HepG2 (cell line): Measurements from ENCODE around the gene CBFA2T2. TPM values are rescaled to one million over a fixed set of nuclear protein-coding genes. Genes with fewer than 3 reads are reported as not detected.

Experiments
- ATAC-seq: fragments of 200-7000 bp; cut with Tn5 transposase; 3 replicates; pipeline ENCODE4 v1.9.1; 2020; ENCODE audit warnings: mild to moderate bottlenecking, moderate library complexity
- BruUV-seq: library from RNA; stranded (reverse); fragments of 400-500 nt; replicated peaks from 2 replicates; lab custom pipeline; 2021; lab: Mats Ljungman, UMichigan
- CTCF ChIA-PET: fragments of 300-600 bp; formaldehyde crosslinking; extraction: SDS; loops from one replicate; lab custom pipeline; 2021; ENCODE audit warnings: low total read pairs, inconsistent platforms, low intra/inter-chr PET ratio; lab: Yijun Ruan, JAX
- POLR2A ChIA-PET: fragments of 350-600 bp; sonication (Branson Sonifier 250); formaldehyde crosslinking; loops from one replicate; lab custom pipeline; 2020; ENCODE audit warnings: antibody characterized with exemption, inconsistent platforms; lab: Yijun Ruan, JAX
- DNase-seq: peaks from one replicate; pipeline ENCODE4 v3.0.0-alpha.2; 2015; ENCODE audit warnings: low spot score
- FAIRE-seq: peaks from 3 replicates; lab custom pipeline; 2011; peaks lifted over from hg19 to GRCh38; lab: Jason Lieb, UNC
- H2AFZ ChIP-seq: one replicate; pipeline ENCODE4 v1.6.1; 2011; ENCODE audit warnings: low read length, inconsistent platforms
- H3K27ac ChIP-seq: fragments of 300-600 bp; 3 replicates; pipeline ENCODE4 v1.8.0; 2011; ENCODE audit warnings: mixed run types, mild to moderate bottlenecking, mixed read lengths, low read length, inconsistent platforms; ENCODE audit not compliant: insufficient read depth; ENCODE audit errors: extremely low read length
- H3K27me3 ChIP-seq, 2 experiments: fragments of 200-600 bp in 1 of 2; 2 replicates in 1 of 2; 3 replicates in 1 of 2; pipeline versions ENCODE4 v1.6.0 to v1.8.0; 2011; ENCODE audit warnings: low read length in 2 of 2, mild to moderate bottlenecking in 2 of 2, moderate library complexity in 2 of 2, inconsistent platforms in 1 of 2; ENCODE audit not compliant: insufficient read depth in 2 of 2, control insufficient read depth in 1 of 2
- H3K36me3 ChIP-seq, 2 experiments: fragments of 200-600 bp in 1 of 2; replicated peaks in 1 of 2; 2 replicates in 1 of 2; 3 replicates in 1 of 2; pipeline versions ENCODE4 v1.5.1 to v1.8.0; 2011; ENCODE audit warnings: low read length in 2 of 2, inconsistent platforms in 1 of 2; ENCODE audit not compliant: insufficient read depth in 2 of 2, control insufficient read depth in 1 of 2
- H3K4me1 ChIP-seq: 2 replicates; pipeline ENCODE4 v1.5.1; 2012; ENCODE audit warnings: low read length, inconsistent platforms; ENCODE audit not compliant: insufficient read depth
- H3K4me2 ChIP-seq: 2 replicates; pipeline ENCODE4 v1.6.0; 2011; ENCODE audit warnings: low read depth, low read length, inconsistent platforms
- H3K4me3 ChIP-seq, 3 experiments: fragments of 200-600 bp in 1 of 3; sonication (generic), shearing (Covaris generic) in 1 of 3; replicated peaks in 1 of 3; 2 replicates each; pipeline ENCODE4 v1.5.1; 2011 to 2016; ENCODE audit warnings: low read length in 3 of 3, inconsistent platforms in 2 of 3, low read depth in 2 of 3, mild to moderate bottlenecking in 2 of 3, control low read depth in 1 of 3, mixed read lengths in 1 of 3; ENCODE audit not compliant: insufficient read depth in 1 of 3
- H3K79me2 ChIP-seq: one replicate; pipeline ENCODE4 v1.6.1; 2011; ENCODE audit warnings: low read length, inconsistent platforms; ENCODE audit not compliant: insufficient read depth
- H3K9ac ChIP-seq: 2 replicates; pipeline ENCODE4 v1.6.0; 2011; ENCODE audit warnings: mild to moderate bottlenecking, low read depth, low read length, inconsistent platforms; ENCODE audit not compliant: insufficient read depth
- H3K9me3 ChIP-seq: 2 replicates; pipeline ENCODE4 v1.5.1; 2012; ENCODE audit warnings: mild to moderate bottlenecking, low read length
- H4K20me1 ChIP-seq: 2 replicates; pipeline ENCODE4 v1.6.0; 2011; ENCODE audit warnings: inconsistent platforms, mild to moderate bottlenecking, low read length, moderate library complexity; ENCODE audit not compliant: insufficient read depth
- ELF1 ChIP-seq: sonication (generic); formaldehyde crosslinking; IDR thresholded peaks from 2 replicates; pipeline ENCODE4 v1.4.0; 2020; ENCODE audit warnings: missing genetic modification reagents
- ETV6 ChIP-seq: sonication (generic); formaldehyde crosslinking; conservative IDR thresholded peaks from 2 replicates; pipeline ENCODE4 v1.4.0; 2020; ENCODE audit warnings: missing genetic modification reagents
- FOXO4 ChIP-seq: sonication (generic); formaldehyde crosslinking; conservative IDR thresholded peaks from 2 replicates; pipeline ENCODE4 v1.8.1; 2023; ENCODE audit warnings: missing genetic modification reagents
- GMEB2 ChIP-seq: IDR thresholded peaks from 2 replicates; pipeline ENCODE4 v1.6.1; 2016; ENCODE audit warnings: missing biosample characterization, missing genetic modification reagents, low read depth
- MAFK ChIP-seq, 2 experiments: IDR thresholded peaks in 1 of 2; conservative IDR thresholded peaks in 1 of 2; 2 replicates each; pipeline ENCODE4 v1.6.1; 2011; ENCODE audit warnings: improper control_type of control experiment in 2 of 2, low read length in 2 of 2
- NFATC3 ChIP-seq: sonication (generic); formaldehyde crosslinking; IDR thresholded peaks from 2 replicates; pipeline ENCODE4 v1.5.1; 2020; ENCODE audit warnings: mild to moderate bottlenecking, missing genetic modification reagents
- ZFP1 ChIP-seq: IDR thresholded peaks from 2 replicates; pipeline ENCODE4 v1.6.1; 2016
- ZFP36L1 ChIP-seq: sonication (generic); formaldehyde crosslinking; IDR thresholded peaks from 2 replicates; pipeline ENCODE4 v1.8.0; 2022; ENCODE audit warnings: mild to moderate bottlenecking, missing genetic modification reagents, moderate library complexity
- ZHX2 ChIP-seq, 2 experiments: sonication (generic) in 1 of 2; formaldehyde crosslinking in 1 of 2; IDR thresholded peaks; 2 replicates each; pipeline versions ENCODE4 v1.6.1 to v1.9.0; 2014 to 2022; ENCODE audit warnings: antibody characterized with exemption in 1 of 2, borderline replicate concordance in 1 of 2, inconsistent platforms in 1 of 2, low read depth in 1 of 2, missing genetic modification reagents in 1 of 2
- ZNF224 ChIP-seq: sonication (generic); formaldehyde crosslinking; IDR thresholded peaks from 2 replicates; pipeline ENCODE4 v1.5.0; 2020; ENCODE audit warnings: mild to moderate bottlenecking, missing genetic modification reagents
- ZNF282 ChIP-seq: fragments of 450-650 bp; IDR thresholded peaks from 2 replicates; pipeline ENCODE4 v1.6.1; 2018; ENCODE audit not compliant: partially characterized antibody
- ZNF317 ChIP-seq: sonication (generic); formaldehyde crosslinking; IDR thresholded peaks from 2 replicates; pipeline ENCODE4 v1.5.0; 2020; ENCODE audit warnings: mild to moderate bottlenecking, missing genetic modification reagents
- ZNF337 ChIP-seq: sonication (generic); formaldehyde crosslinking; IDR thresholded peaks from 2 replicates; pipeline ENCODE4 v1.5.1; 2020; ENCODE audit warnings: missing genetic modification reagents, low read depth, mild to moderate bottlenecking, borderline replicate concordance
- ZNF644 ChIP-seq: IDR thresholded peaks from 2 replicates; pipeline ENCODE4 v1.6.1; 2016; ENCODE audit warnings: low read depth
- WGBS: methylation state at CpG from one replicate; pipeline ENCODE4 v1.1.6; 2017; ENCODE audit warnings: low lambda C conversion rate; 5-methylcytosine and 5-hydroxymethylcytosine counted together
- in situ Hi-C: cut with HindIII; loops from 2 replicates; pipeline ENCODE4 v1.10.0; 2017; ENCODE audit warnings: low pct_unique_long_range_greater_than_20kb; ENCODE audit not compliant: extremely low pct_ligation_motif_present
- intact Hi-C: fragments of 100-400 bp; cut with micrococcal nuclease; formaldehyde crosslinking; loops from one replicate; pipeline ENCODE4 v1.10.0; 2022; ENCODE audit not compliant: unreplicated experiment
- polyA plus RNA-seq, 8 experiments: library from polyadenylated mRNA; depleted of rRNA in 3 of 8; stranded (reverse) in 7 of 8; unstranded in 1 of 8; fragments of >200 nt; fragmentation: Illumina TruSeq in 4 of 8; extraction: Trizol in 4 of 8; gene quantifications; 2 replicates each; pipeline versions ENCODE4 v1.2.1 to v1.2.3, GENCODE V29; 2011 to 2016; ENCODE audit warnings: low read depth in 4 of 8, missing spikeins in 1 of 8, mixed read lengths in 1 of 8; ENCODE audit not compliant: insufficient read depth in 1 of 8
- total RNA-seq, 5 experiments: library from RNA; depleted of rRNA; stranded (reverse); fragments of >200 nt; fragmentation: Illumina TruSeq; extraction: Trizol; gene quantifications; 2 replicates each; pipeline ENCODE4 v1.2.3, GENCODE V29; 2016; ENCODE audit warnings: low read depth in 1 of 5

CBFA2T2 gene
- total and polyA plus RNA-seq, 2 of the 13 experiments (the other 11 are each of a cell fraction or from before 2014, with no cell fraction given), result 6.3 to 21.2 TPM

- TF ChIP-seq ZNF337 (CRISPR knock-in tag) (no peak), ZFP36L1 (CRISPR knock-in tag) (no peak)
- TF ChIP-seq, all 625 proteins: peak for 18
These were observed 197.1 kb downstream of the CBFA2T2 start (continued) for GRCh38 chr20:33686984-33687366.

DNA sequence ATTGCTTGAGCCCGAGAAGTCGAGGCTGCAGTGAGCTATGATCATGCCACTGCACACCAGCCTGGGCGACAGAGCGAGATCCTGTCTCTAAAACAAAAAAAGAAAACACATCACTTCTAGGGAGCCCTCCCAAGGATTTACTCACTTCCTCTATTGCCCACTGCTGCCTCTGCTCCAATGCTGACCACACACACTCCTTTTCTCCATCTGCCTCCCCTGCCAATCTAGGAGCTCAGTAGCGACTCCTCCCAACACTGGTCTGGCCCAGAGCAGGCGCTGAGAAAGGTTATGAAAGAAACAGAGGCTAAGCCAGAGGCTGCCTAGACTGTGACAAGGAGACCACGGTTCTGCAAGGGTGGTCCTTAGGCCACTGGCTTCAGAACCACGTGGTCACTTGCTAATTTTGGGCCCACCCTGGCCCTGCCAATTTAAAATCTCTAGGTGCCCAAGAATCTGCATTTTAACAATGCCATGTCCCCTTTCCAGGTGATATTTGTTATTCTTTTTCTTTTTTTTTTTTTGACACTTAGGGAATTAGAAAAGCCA is 197.5 kb downstream of the CBFA2T2 start:
- ChIA-PET CTCF (no interaction called here), POLR2A (interaction anchor here (0.7 to 1.2 kb wide), 4 partner anchors 13 to 425 kb away, joined by 3 to 4 read pairs (median 3); partner anchors contain the start of gene EIF2S2)
- H3K4me2 ChIP-seq, result peak overlapping the region; percentile 37
- no peak overlapping the region for H3K4me3 ChIP-seq
- FAIRE-seq, result no peak
- H3K36me3 ChIP-seq, result no peaks in the 10 kb centered on the region
- no peaks in the 10 kb centered on the region for H4K20me1 ChIP-seq
- BruUV-seq, result no TSS peak
- H3K27ac ChIP-seq, result no peak overlapping the region
- DNase-seq, result no peak
- H2AFZ ChIP-seq, result no peak overlapping the region
- 55% methylated on average over 8 of the region's 8 CpGs for WGBS
- H3K27me3 ChIP-seq, result no peaks in the 10 kb centered on the region
- intact Hi-C loops, result loop anchor here (2.0 to 5.0 kb wide), 3 partner anchors 15 to 125 kb away; partner anchors contain the start of gene CHMP4B
- peaks cover 70% of the 10 kb centered on the region for H3K4me1 ChIP-seq
- H3K9ac ChIP-seq, result no peak overlapping the region
- no peaks in the 10 kb centered on the region for H3K9me3 ChIP-seq
- ATAC-seq, result no peak
- in situ Hi-C loops, result no loop called here
- peaks cover 18% of the 10 kb centered on the region for H3K79me2 ChIP-seq
- TF ChIP-seq ZNF224, result no peak
- no peak for TF ChIP-seq ZFP1 (CRISPR knock-in tag)
- no peak for TF ChIP-seq GMEB2
- TF ChIP-seq FOXO4, result no peak
- TF ChIP-seq ZNF317 (CRISPR knock-in tag), result no peak
- TF ChIP-seq ZHX2 (IDR thresholded peaks at IDR 0.05; ENCODE audit: low read depth), result no peak
- TF ChIP-seq ZHX2 (CRISPR knock-in tag; IDR thresholded peaks at IDR 0.05; ENCODE audit: borderline replicate concordance), result no peak
- TF ChIP-seq NFATC3 (CRISPR knock-in tag), result no peak
- no peak for TF ChIP-seq ZNF644
- 0 out of 2 replicates have a peak, but pooled peaks have one; percentile 38 for TF ChIP-seq ETV6
- TF ChIP-seq MAFK (conservative IDR thresholded peaks at IDR 0.05 in 1 of 2, IDR thresholded peaks at IDR 0.05 in 1 of 2; ENCODE audit: low read length in 2 of 2), result no peak
- 0 out of 2 replicates have a peak, but pooled peaks have one; percentile 8 for TF ChIP-seq ELF1 (CRISPR knock-in tag)
- no peak for TF ChIP-seq ZNF282
